GM19463 (cell line): ENCODE measurements around the gene OR1J1.

ENCODE experiments used
- ATAC-seq: cut with Tn5 transposase; IDR thresholded peaks from one replicate; pipeline ENCODE4 v1.9.1; 2021; ENCODE audit warnings: mild to moderate bottlenecking, moderate library complexity; ENCODE audit not compliant: unreplicated experiment

OR1J1 gene

GRCh38 chr9:122445155-122445749, 32.5 kb downstream of the OR1J1 start:
- ATAC-seq, result no peak

GRCh38 chr9:122444041-122444733, 33.5 kb downstream of the OR1J1 start:
- ATAC-seq, result no peak

- ATAC-seq, result no peak
Observed at GRCh38 chr9:122442568-122442967, 35.2 kb downstream of the OR1J1 start.
